Activated T-cell treated with anti-CD3 and anti-CD28 coated beads, Interleukin-2, amount 50 U/mL, for 24 hours (primary cell): Measurements from ENCODE around the gene PGAM4.

Experiments
- DNase-seq: peaks from one replicate; pipeline ENCODE4 v3.0.0-alpha.2; 2020
- H3K27ac Mint-ChIP-seq: 2 replicates; pipeline ENCODE4 v1.8.0; 2020; ENCODE audit warnings: mild to moderate bottlenecking, mixed read lengths
- H3K27me3 Mint-ChIP-seq: 2 replicates; pipeline ENCODE4 v1.8.0; 2020; ENCODE audit warnings: mixed read lengths
- H3K36me3 Mint-ChIP-seq: 2 replicates; pipeline ENCODE4 v1.8.0; 2020; ENCODE audit warnings: low read depth, mixed read lengths
- H3K4me1 Mint-ChIP-seq: 2 replicates; pipeline ENCODE4 v1.8.0; 2020; ENCODE audit warnings: low read depth, mixed read lengths
- H3K4me3 Mint-ChIP-seq: 2 replicates; pipeline ENCODE4 v1.8.0; 2020; ENCODE audit warnings: mild to moderate bottlenecking, moderate library complexity, mixed read lengths
- H3K9me3 Mint-ChIP-seq: 2 replicates; pipeline ENCODE4 v1.8.0; 2020; ENCODE audit warnings: mixed read lengths

Gene PGAM4

GRCh38 chrX:77969538-77969937 is at the start of gene PGAM4:
Gene PGAM4, minus strand, starts transcription at chrX:77969638. Its CDS starts 0 bp downstream, at chrX:77969638.
- H3K4me1 Mint-ChIP-seq: peaks cover 5% of the 10 kb centered on the region
- no peak within 1 kb of the TSS for H3K27ac Mint-ChIP-seq
- no peaks in the 10 kb centered on the region for H3K9me3 Mint-ChIP-seq
- no peak for DNase-seq
- peaks cover 12% of the 10 kb centered on the region for H3K36me3 Mint-ChIP-seq
- H3K4me3 Mint-ChIP-seq: no peak within 1 kb of the TSS
- peaks cover 12% of the 10 kb centered on the region for H3K27me3 Mint-ChIP-seq

GRCh38 chrX:78011846-78012245 is 42.4 kb upstream of the PGAM4 start:
- Mint-ChIP-seq H3K9me3 (no peaks in the 10 kb centered on the region), H3K4me1 (no peaks in the 10 kb centered on the region), H3K27ac (no peak overlapping the region), H3K36me3 (peaks cover 8% of the 10 kb centered on the region), H3K27me3 (peaks cover 10% of the 10 kb centered on the region), H3K4me3 (no peak overlapping the region)
- DNase-seq: no peak

GRCh38 chrX:77979870-77980269 is 10.4 kb upstream of the PGAM4 start:
- peaks cover 9% of the 10 kb centered on the region for H3K36me3 Mint-ChIP-seq
- H3K4me1 Mint-ChIP-seq: no peaks in the 10 kb centered on the region
- no peaks in the 10 kb centered on the region for H3K9me3 Mint-ChIP-seq
- H3K4me3 Mint-ChIP-seq: no peak overlapping the region
- H3K27me3 Mint-ChIP-seq: peaks cover 3% of the 10 kb centered on the region
- no peak for DNase-seq
- H3K27ac Mint-ChIP-seq: no peak overlapping the region

GRCh38 chrX:77977518-77977917 is 8.1 kb upstream of the PGAM4 start:
- Mint-ChIP-seq H3K27me3 (peaks cover 3% of the 10 kb centered on the region), H3K9me3 (no peaks in the 10 kb centered on the region), H3K27ac (no peak overlapping the region), H3K4me3 (no peak overlapping the region), H3K4me1 (no peaks in the 10 kb centered on the region), H3K36me3 (peaks cover 18% of the 10 kb centered on the region)
- no peak for DNase-seq

GRCh38 chrX:77977095-77977494 is 7.7 kb upstream of the PGAM4 start:
- Mint-ChIP-seq H3K4me1 (no peaks in the 10 kb centered on the region), H3K27me3 (peaks cover 3% of the 10 kb centered on the region)

GRCh38 chrX:77975755-77976154 is 6.3 kb upstream of the PGAM4 start:
- H3K27ac Mint-ChIP-seq: no peak overlapping the region
- peaks cover 21% of the 10 kb centered on the region for H3K36me3 Mint-ChIP-seq
- H3K4me1 Mint-ChIP-seq: no peaks in the 10 kb centered on the region
- no peak overlapping the region for H3K4me3 Mint-ChIP-seq
- no peak for DNase-seq
- no peaks in the 10 kb centered on the region for H3K9me3 Mint-ChIP-seq
- H3K27me3 Mint-ChIP-seq: peaks cover 3% of the 10 kb centered on the region

More at GRCh38 chrX:77977095-77977494, 7.7 kb upstream of the PGAM4 start:
- Mint-ChIP-seq H3K27ac (no peak overlapping the region), H3K4me3 (no peak overlapping the region), H3K36me3 (peaks cover 20% of the 10 kb centered on the region), H3K9me3 (no peaks in the 10 kb centered on the region)
- DNase-seq: no peak

GRCh38 chrX:77967631-77968030 is 1.8 kb downstream of the PGAM4 start:
- Mint-ChIP-seq H3K27me3 (peaks cover 14% of the 10 kb centered on the region), H3K36me3 (peaks cover 6% of the 10 kb centered on the region), H3K4me3 (no peak overlapping the region), H3K9me3 (no peaks in the 10 kb centered on the region), H3K4me1 (peaks cover 9% of the 10 kb centered on the region), H3K27ac (no peak overlapping the region)
- DNase-seq: no peak

GRCh38 chrX:77966361-77966760 is 3.1 kb downstream of the PGAM4 start:
- Mint-ChIP-seq H3K27me3 (peaks cover 14% of the 10 kb centered on the region), H3K27ac (no peak overlapping the region)

GRCh38 chrX:77962068-77962902 is 7.2 kb downstream of the PGAM4 start:
- peaks cover 2% of the 10 kb centered on the region for H3K9me3 Mint-ChIP-seq
- H3K27me3 Mint-ChIP-seq: peaks cover 12% of the 10 kb centered on the region
- peak; percentile 40 for DNase-seq
- peaks cover 50% of the 10 kb centered on the region for H3K4me1 Mint-ChIP-seq
- H3K4me3 Mint-ChIP-seq: peak overlapping the region; percentile 55
- H3K27ac Mint-ChIP-seq: peak overlapping the region; percentile 87
- H3K36me3 Mint-ChIP-seq: peaks cover 4% of the 10 kb centered on the region

More at GRCh38 chrX:77966361-77966760, 3.1 kb downstream of the PGAM4 start:
- Mint-ChIP-seq H3K4me3 (no peak overlapping the region), H3K9me3 (no peaks in the 10 kb centered on the region), H3K36me3 (peaks cover 2% of the 10 kb centered on the region), H3K4me1 (peaks cover 22% of the 10 kb centered on the region)
- DNase-seq: no peak

GRCh38 chrX:77961063-77961462 is 8.4 kb downstream of the PGAM4 start:
- Mint-ChIP-seq H3K27ac (peak overlapping the region; percentile 87), H3K9me3 (peaks cover 5% of the 10 kb centered on the region), H3K27me3 (peaks cover 11% of the 10 kb centered on the region), H3K36me3 (peaks cover 4% of the 10 kb centered on the region), H3K4me1 (peaks cover 46% of the 10 kb centered on the region), H3K4me3 (peak overlapping the region; percentile 54)
- no peak for DNase-seq

- H3K4me3 Mint-ChIP-seq: peak overlapping the region; percentile 54
- no peak for DNase-seq
- H3K27ac Mint-ChIP-seq: peak overlapping the region; percentile 87
- peaks cover 5% of the 10 kb centered on the region for H3K9me3 Mint-ChIP-seq
- H3K27me3 Mint-ChIP-seq: peaks cover 13% of the 10 kb centered on the region
- peaks cover 4% of the 10 kb centered on the region for H3K36me3 Mint-ChIP-seq
- H3K4me1 Mint-ChIP-seq: peaks cover 48% of the 10 kb centered on the region
Observed at GRCh38 chrX:77960567-77960966, 8.9 kb downstream of the PGAM4 start.

GRCh38 chrX:77953708-77954107 is 15.7 kb downstream of the PGAM4 start:
- Mint-ChIP-seq H3K4me3 (no peak overlapping the region), H3K36me3 (peaks cover 2% of the 10 kb centered on the region), H3K9me3 (peaks cover 5% of the 10 kb centered on the region), H3K27ac (no peak overlapping the region), H3K27me3 (peaks cover 15% of the 10 kb centered on the region), H3K4me1 (peaks cover 20% of the 10 kb centered on the region)
- DNase-seq: no peak

GRCh38 chrX:77953302-77953701 is 16.1 kb downstream of the PGAM4 start:
- peaks cover 3% of the 10 kb centered on the region for H3K36me3 Mint-ChIP-seq
- no peak overlapping the region for H3K27ac Mint-ChIP-seq
- no peak for DNase-seq
- H3K4me3 Mint-ChIP-seq: no peak overlapping the region
- H3K27me3 Mint-ChIP-seq: peaks cover 15% of the 10 kb centered on the region
- H3K4me1 Mint-ChIP-seq: peaks cover 18% of the 10 kb centered on the region
- peaks cover 5% of the 10 kb centered on the region for H3K9me3 Mint-ChIP-seq

- peaks cover 3% of the 10 kb centered on the region for H3K9me3 Mint-ChIP-seq
- peaks cover 13% of the 10 kb centered on the region for H3K27me3 Mint-ChIP-seq
- peaks cover 2% of the 10 kb centered on the region for H3K36me3 Mint-ChIP-seq
- H3K4me1 Mint-ChIP-seq: peaks cover 11% of the 10 kb centered on the region
- no peak overlapping the region for H3K27ac Mint-ChIP-seq
- no peak for DNase-seq
- no peak overlapping the region for H3K4me3 Mint-ChIP-seq
Observed at GRCh38 chrX:77952173-77952572, 17.3 kb downstream of the PGAM4 start.

- H3K27ac Mint-ChIP-seq: no peak overlapping the region
- peaks cover 2% of the 10 kb centered on the region for H3K36me3 Mint-ChIP-seq
- H3K4me3 Mint-ChIP-seq: no peak overlapping the region
- no peaks in the 10 kb centered on the region for H3K9me3 Mint-ChIP-seq
- H3K27me3 Mint-ChIP-seq: peaks cover 5% of the 10 kb centered on the region
- H3K4me1 Mint-ChIP-seq: peaks cover 8% of the 10 kb centered on the region
- no peak for DNase-seq
Observed at GRCh38 chrX:77949840-77950239, 19.6 kb downstream of the PGAM4 start.
